Prostate gland (tissue), 2 donors: Measurements from ENCODE around the gene PPP2R1A.

Experiments used
- CTCF ChIP-seq, 4 experiments: fragments of 200-600 bp in 2 of 4; fragments of 450-650 bp in 2 of 4; sonication (generic) in 2 of 4; IDR thresholded peaks; 1 replicate in 3 of 4; 2 replicates in 1 of 4; pipeline ENCODE4 v1.5.1; 2016 to 2019; ENCODE audit warnings: antibody characterized with exemption in 4 of 4, mild to moderate bottlenecking in 2 of 4, moderate library complexity in 2 of 4
- POLR2A ChIP-seq: fragments of 450-650 bp; IDR thresholded peaks from one replicate; pipeline ENCODE4 v1.6.1; 2016; ENCODE audit warnings: antibody characterized with exemption, mild to moderate bottlenecking
- POLR2AphosphoS5 ChIP-seq: sonication (generic); formaldehyde crosslinking; IDR thresholded peaks from one replicate; pipeline ENCODE4 v1.6.1; 2017; ENCODE audit warnings: antibody characterized with exemption

- TF ChIP-seq POLR2A (peak; percentile 86), CTCF (IDR thresholded peaks at IDR 0.05) (peak in 1 of 4 experiments; percentile 20), POLR2AphosphoS5 (peak; percentile 93)
These were observed 774 bp upstream of the PPP2R1A start for GRCh38 chr19:52188822-52189734.
